Large intestine (tissue), 3 donors: ENCODE data around the gene UACA. TPM values are rescaled to one million over a fixed set of nuclear protein-coding genes. Genes with fewer than 3 reads are reported as not detected.
A peak's percentile ranks its signal among the peaks of the same experiment; 100 is the strongest.
"Not testable (repeated sequence)": the region's sequence is repeated elsewhere in the genome, so short reads cannot be mapped to it uniquely, and the experiment has no call there.

Experiments
- DNase-seq, 2 donors: peaks; one replicate each; pipeline versions ENCODE4 v3.0.0 to v3.0.0-alpha.2; 2013
- H3K27ac ChIP-seq: one replicate; pipeline ENCODE4 v1.5.1; 2013; ENCODE audit warnings: low read length
- H3K27me3 ChIP-seq: 2 replicates; pipeline ENCODE4 v1.6.1; 2013; ENCODE audit warnings: low read length; ENCODE audit not compliant: control insufficient read depth, insufficient read depth
- H3K36me3 ChIP-seq: 2 replicates; pipeline ENCODE4 v1.6.1; 2013; ENCODE audit warnings: low read length; ENCODE audit not compliant: control insufficient read depth, insufficient read depth
- H3K4me1 ChIP-seq: one replicate; pipeline ENCODE4 v1.6.1; 2013; ENCODE audit warnings: low read length; ENCODE audit not compliant: control insufficient read depth, insufficient read depth
- H3K4me3 ChIP-seq: one replicate; pipeline ENCODE4 v1.5.1; 2013; ENCODE audit warnings: low read length
- H3K9me3 ChIP-seq: one replicate; pipeline ENCODE4 v1.6.1; 2013; ENCODE audit warnings: mild to moderate bottlenecking, low read depth, low read length, moderate library complexity; ENCODE audit not compliant: control insufficient read depth
- WGBS: methylation state at CpG from one replicate; pipeline ENCODE4 v1.1.5; 2013; ENCODE audit warnings: low lambda C conversion rate; ENCODE audit not compliant: insufficient coverage; 5-methylcytosine and 5-hydroxymethylcytosine counted together
- polyA plus RNA-seq: library from polyadenylated mRNA; unstranded; fragments of 120-200 nt; gene quantifications from one replicate; pipeline ENCODE4 v1.2.1, GENCODE V29; 2013

The UACA gene
- polyA plus RNA-seq, 1 donor = 65.2 TPM

GRCh38 chr15:70628549-70628896 is 134.8 kb downstream of the UACA start:
- WGBS = no CpG with 5 or more reads among the region's 8 CpGs
- Histone ChIP-seq H3K27ac (no peak overlapping the region), H3K36me3 (no peaks in the 10 kb centered on the region)

DNA sequence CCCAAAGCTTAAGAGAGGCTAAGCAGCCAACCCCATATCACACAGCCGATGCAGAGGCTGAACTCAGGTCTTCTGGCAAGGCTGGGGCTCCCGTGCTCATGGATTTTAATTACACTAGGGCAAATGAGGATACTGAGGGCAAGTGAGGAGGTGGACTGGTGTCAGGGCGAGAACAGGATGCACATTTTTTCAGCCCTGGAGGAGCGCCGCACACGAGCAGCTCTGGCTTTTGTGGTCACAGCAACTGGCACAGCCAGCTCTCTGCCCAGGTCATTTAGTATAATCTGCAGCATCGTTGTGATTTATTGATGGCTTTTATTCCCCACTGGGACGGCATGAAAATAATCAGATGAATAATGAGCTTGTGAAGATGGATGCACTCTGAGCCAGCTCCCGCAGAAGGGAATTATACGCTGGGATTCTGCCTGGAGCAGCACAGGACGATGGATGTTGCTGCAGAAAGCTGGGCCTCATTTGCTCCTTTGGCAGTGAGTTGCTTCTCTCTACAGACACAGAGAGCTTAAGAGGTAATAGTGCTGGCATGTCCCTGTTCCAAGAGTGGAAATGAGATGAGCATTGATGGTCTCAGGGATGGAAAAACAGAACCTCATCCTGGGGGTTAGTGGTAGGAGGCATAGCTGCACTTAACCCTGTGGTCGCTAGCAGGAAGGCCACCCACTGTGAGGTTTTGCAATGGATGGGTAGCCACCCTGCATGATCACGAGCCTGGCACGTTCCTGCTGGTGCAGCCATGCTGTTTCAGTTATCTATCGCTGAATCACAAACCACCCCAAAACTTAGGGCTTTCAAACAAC is 135.4 kb downstream of the UACA start:
- Histone ChIP-seq H3K27me3 (no peaks in the 10 kb centered on the region), H3K4me3 (no peak overlapping the region), H3K36me3 (no peaks in the 10 kb centered on the region), H3K27ac (no peak overlapping the region), H3K9me3 (peaks cover 7% of the 10 kb centered on the region), H3K4me1 (peaks cover 14% of the 10 kb centered on the region)
- no peak for DNase-seq
- no CpG with 5 or more reads among the region's 15 CpGs for WGBS

More at GRCh38 chr15:70628549-70628896, 134.8 kb downstream of the UACA start:
- Histone ChIP-seq H3K27me3 (no peaks in the 10 kb centered on the region), H3K4me3 (no peak overlapping the region), H3K9me3 (peaks cover 3% of the 10 kb centered on the region), H3K4me1 (peaks cover 20% of the 10 kb centered on the region)
- DNase-seq = no peak

- Histone ChIP-seq H3K4me1 (peaks cover 8% of the 10 kb centered on the region), H3K9me3 (peaks cover 7% of the 10 kb centered on the region), H3K27ac (no peak overlapping the region), H3K36me3 (no peaks in the 10 kb centered on the region), H3K27me3 (no peaks in the 10 kb centered on the region), H3K4me3 (no peak overlapping the region)
- WGBS = 100% methylated on average over 1 of the region's 7 CpGs
- no peak for DNase-seq
These were observed 136.0 kb downstream of the UACA start for GRCh38 chr15:70627322-70627721.

DNA sequence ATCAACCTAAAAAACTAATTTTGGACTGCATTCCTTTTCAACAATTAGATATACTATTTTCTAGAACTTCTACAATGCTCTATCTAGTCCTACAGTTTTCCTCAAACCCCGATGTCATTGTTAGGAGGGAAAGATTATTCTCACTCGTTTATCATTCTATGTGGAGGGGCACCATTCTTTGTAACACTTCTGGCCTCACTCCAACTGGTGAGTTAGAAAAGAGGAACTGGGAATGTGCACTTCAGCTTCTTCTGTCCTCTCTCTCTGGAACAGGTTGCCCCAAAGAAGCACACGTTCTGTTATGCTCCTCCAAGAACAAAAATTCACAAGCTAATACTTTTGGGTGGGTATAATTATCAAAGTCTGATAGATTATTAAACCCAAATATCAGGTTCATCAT is 137.9 kb downstream of the UACA start:
- peaks cover 7% of the 10 kb centered on the region for H3K9me3 ChIP-seq
- H3K27ac ChIP-seq = no peak overlapping the region
- WGBS = no CpG with 5 or more reads among the region's 3 CpGs
- no peaks in the 10 kb centered on the region for H3K27me3 ChIP-seq
- H3K4me1 ChIP-seq = no peaks in the 10 kb centered on the region
- H3K36me3 ChIP-seq = no peaks in the 10 kb centered on the region
- H3K4me3 ChIP-seq = no peak overlapping the region
- no peak for DNase-seq

GRCh38 chr15:70625011-70625410 is 138.3 kb downstream of the UACA start:
- no peaks in the 10 kb centered on the region for H3K27me3 ChIP-seq
- peaks cover 7% of the 10 kb centered on the region for H3K9me3 ChIP-seq
- no peak overlapping the region for H3K27ac ChIP-seq
- DNase-seq = no peak
- no peak overlapping the region for H3K4me3 ChIP-seq
- H3K36me3 ChIP-seq = no peaks in the 10 kb centered on the region
- no peaks in the 10 kb centered on the region for H3K4me1 ChIP-seq

DNA sequence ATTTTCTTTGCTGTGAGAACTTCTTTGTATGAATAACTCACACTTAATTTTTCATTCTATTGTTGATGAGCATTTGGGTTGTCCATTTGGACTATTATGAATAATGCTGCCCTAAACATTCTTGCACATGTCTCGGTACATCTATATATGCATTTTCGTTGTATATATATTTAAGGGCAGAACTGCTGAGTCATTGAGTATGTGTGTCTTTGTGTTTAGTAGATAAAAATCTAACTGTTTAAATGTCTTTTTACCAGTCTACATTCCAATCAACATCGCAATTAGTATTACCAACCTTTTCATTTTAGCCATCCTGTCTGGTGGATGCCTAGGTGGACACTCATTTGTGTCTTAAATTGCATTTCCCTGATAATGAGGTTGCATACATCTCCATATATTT is 144.4 kb downstream of the UACA start:
- WGBS = 80% methylated on average over 1 of the region's 3 CpGs
- DNase-seq = no peak

GRCh38 chr15:70617911-70618287 is 145.5 kb downstream of the UACA start:
- Histone ChIP-seq H3K9me3 (no peaks in the 10 kb centered on the region), H3K4me3 (no peak overlapping the region), H3K4me1 (peaks cover 7% of the 10 kb centered on the region), H3K27me3 (no peaks in the 10 kb centered on the region), H3K27ac (no peak overlapping the region), H3K36me3 (no peaks in the 10 kb centered on the region)
- 100% methylated on average over 2 of the region's 4 CpGs for WGBS
- no peak for DNase-seq

More for the DNA sequence above, 144.4 kb downstream of the UACA start:
- Histone ChIP-seq H3K27ac (no peak overlapping the region), H3K9me3 (peaks cover 6% of the 10 kb centered on the region), H3K27me3 (no peaks in the 10 kb centered on the region), H3K4me3 (no peak overlapping the region), H3K4me1 (peaks cover 7% of the 10 kb centered on the region), H3K36me3 (no peaks in the 10 kb centered on the region)

- no peaks in the 10 kb centered on the region for H3K27me3 ChIP-seq
- no peaks in the 10 kb centered on the region for H3K36me3 ChIP-seq
- H3K4me1 ChIP-seq = peaks cover 7% of the 10 kb centered on the region
- H3K4me3 ChIP-seq = no peak overlapping the region
- peak in 1 of 2 donors; percentile 45 for DNase-seq
- H3K9me3 ChIP-seq = no peaks in the 10 kb centered on the region
- H3K27ac ChIP-seq = no peak overlapping the region
- no CpG with 5 or more reads among the region's 4 CpGs for WGBS
These were observed 146.1 kb downstream of the UACA start for GRCh38 chr15:70617076-70617910.

DNA sequence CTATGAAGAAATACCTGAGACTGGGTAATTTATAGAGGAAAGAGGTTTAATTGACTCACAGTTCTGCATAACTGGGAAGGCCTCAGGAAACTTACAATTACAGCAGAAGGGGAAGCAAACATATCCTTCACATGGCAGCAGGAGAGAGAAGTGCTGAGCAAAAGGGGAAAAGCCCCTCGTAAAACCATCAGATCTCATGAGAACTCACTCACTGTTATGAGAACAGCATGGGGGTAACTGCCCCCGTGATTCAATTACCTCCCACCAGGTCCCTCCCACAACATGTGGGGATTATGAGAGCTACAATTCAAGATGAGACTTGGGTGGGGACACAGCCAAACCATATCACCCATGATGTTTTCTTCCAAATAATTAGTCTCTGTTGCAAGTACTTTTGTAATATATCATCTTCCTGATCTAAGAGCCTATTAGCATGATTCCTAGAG is 147.0 kb downstream of the UACA start:
- not testable (repeated sequence) for DNase-seq, H3K4me3 ChIP-seq, H3K27me3 ChIP-seq, H3K36me3 ChIP-seq, H3K4me1 ChIP-seq, H3K27ac ChIP-seq, H3K9me3 ChIP-seq
- no CpG with 5 or more reads among the region's 2 CpGs for WGBS

- H3K4me3 ChIP-seq = no peak overlapping the region
- H3K9me3 ChIP-seq = no peaks in the 10 kb centered on the region
- peaks cover 7% of the 10 kb centered on the region for H3K4me1 ChIP-seq
- WGBS = no CpG with 5 or more reads among the region's 9 CpGs
- DNase-seq = no peak
- H3K27ac ChIP-seq = no peak overlapping the region
- H3K36me3 ChIP-seq = no peaks in the 10 kb centered on the region
- H3K27me3 ChIP-seq = no peaks in the 10 kb centered on the region
These were observed 147.7 kb downstream of the UACA start for GRCh38 chr15:70615435-70616310.
